Measurements from ENCODE around the gene TMEM132C.

Gene TMEM132C

DNA sequence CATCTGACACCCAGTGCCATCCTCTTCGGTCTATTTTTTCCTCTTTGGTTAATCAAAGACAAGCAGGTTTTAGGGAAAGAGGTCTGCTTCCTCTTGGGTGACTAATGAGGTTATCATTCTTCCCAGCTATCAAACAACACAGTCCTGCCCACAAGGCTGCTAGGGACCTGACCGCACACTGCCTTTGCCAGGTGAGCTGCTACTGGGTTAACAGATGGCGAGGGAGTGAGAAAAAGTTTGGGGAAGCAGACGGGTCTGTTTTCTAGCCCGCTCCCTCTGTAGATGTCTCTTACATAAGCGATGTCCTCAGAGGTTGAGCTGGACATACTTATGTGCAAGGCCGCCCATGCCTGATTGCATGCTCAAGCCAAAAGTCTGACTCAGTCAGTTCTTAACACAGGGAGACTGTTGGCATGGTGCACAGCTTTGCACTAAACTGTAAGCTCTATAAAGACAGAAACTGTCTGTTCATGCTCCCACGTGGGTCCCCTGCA is 462.7 kb downstream of the TMEM132C start:
- DNase-seq: no peak

DNA sequence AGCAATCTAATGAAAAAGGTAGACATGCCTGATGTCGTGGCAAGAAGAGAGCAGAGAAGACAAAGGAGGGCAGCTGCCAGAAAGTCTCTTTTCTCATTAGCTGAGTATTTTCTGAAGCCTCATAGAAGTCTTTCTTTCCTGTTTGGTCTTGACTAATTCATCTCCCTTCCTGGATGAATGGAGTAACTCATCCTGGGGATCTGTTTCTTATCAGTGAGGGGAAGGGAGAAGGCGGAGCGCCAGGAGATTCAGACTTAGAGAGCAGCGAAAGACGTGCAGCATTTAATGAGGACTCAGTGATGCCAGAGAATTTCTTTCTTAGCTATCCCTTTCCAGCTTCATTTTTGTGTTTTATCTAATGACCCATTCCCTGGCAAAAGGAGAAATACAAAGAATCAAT is 467.4 kb downstream of the TMEM132C start:
- no peak for DNase-seq

DNA sequence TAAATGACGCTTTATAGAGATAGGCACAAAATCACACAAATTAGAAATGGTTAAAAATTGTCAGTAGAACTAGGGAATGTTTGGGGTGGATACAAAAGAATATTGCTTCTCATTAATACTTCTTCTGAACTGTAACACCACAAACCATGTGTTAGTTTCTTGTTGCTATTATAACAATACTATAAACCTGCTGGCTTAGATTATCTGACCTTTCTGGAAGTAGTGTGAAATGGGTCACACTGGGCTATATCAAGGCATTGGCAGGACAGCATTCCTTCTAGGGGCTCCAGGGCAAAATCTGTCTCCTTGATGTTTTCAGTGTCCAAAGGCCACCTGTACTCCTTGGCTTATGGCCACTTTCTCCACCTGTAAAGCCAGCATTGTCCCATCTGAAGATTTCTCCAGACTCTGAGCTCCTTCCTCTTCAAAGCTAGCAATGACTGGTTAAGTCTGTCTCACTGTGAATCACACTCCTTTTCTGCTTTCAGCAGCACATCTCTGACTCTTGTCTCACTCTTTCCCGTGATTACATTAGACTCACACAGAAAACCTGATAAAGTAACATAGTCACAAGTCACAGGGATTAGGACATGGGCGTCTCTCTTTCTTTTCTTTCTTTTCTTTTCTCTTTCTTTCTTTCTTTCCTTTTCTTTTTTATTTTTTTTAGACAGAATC is 470.5 kb downstream of the TMEM132C start:
- DNase-seq: no peak

DNA sequence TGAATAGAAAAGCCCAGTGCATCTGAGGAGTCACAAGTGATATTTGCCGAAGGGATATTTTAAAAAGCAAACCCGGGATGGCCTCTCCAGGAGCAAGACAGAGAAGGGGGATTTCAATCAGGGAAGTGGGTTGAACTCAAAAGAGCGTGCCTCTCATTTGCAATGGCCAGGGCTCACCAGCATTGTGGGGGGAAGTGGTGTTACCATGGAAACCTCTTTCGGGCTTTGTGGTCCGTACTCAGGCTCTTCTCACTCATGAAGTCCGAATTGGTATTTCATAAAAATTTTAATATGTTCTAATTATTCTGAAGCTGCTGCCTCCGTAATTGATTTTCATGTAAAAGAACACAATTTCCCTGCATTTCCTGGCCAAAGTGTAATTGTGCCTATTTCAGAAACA is 476.9 kb downstream of the TMEM132C start:
- no peak for DNase-seq

DNA sequence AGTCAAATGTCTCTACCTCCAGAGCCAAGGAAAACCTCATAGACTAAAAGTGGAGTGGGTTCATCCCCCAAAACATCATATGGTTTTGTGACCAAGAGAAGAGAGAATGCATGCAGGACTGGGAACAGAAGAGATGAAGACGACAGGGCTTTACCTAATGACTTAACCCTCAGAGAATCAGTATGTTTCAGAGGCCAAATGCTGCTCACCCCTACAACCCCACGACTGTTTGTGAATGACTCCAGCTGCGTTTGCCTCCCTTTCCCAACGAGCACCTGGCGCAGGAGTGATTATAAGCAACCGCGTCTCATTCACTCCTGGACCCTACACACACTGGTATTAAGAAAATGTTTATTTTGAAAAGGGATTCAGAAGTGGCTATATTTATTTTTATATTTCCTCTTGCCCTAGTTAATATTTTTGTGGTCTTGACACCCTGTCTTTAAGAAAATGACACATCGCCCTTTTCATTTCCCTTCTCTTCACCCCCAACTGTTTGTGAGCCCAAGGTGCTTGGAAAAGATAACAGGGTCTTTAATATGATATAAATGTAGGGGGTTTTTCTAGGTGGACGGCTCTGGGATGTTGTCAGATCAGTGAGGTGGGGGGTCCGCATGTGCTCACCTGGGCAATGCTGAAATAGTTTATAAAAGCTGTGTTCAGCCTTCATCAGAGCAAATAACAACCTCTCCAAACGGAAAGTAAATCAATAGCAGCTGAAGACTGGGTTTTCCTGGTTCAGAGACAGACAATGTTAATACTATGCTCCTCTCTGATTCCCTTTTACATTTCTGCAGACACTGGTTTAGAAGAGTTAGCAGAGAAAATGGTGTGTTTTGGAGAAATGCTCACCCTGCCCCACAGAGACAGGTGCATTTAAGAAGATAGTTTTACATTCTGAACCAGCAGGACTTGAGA is 479.1 kb downstream of the TMEM132C start:
- DNase-seq: no peak

DNA sequence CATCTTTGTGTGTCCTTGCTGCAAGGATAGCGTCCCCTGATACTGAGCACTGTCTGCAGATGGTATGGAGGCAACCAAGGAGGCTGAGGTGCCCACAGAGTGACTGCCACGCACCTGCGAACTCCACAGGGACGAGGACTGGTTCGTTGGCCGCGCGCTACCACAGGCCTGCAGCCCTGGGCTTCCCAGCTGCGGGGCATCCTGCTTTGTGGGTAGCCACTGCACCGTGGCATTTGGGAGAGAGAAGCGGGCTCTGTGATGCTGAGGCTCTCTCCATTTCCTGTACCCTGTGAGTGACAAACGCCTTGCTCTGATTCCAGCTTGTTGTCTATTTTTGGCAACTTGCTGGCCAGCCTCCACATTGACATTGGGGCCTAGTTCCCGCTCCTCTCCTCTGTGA is 480.5 kb downstream of the TMEM132C start:
- DNase-seq: no peak

DNA sequence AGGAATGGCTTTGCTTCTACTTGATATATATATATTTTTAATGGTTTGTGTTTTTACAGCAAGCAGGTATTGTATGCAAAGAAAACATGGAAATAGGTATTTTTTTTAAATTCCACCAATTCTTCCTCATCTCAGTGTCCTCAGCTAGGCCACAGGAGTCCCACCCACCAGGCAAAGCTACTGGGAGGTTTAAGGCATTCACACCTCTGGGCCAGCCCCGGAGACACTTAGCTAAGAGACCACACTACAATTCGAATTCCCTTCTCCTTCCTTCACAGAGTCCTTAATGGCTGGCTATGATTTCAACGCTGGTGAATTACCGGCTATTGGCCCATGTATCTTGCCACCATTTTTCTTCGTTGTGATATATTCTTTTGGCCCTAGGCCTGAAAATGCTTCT is 485.4 kb downstream of the TMEM132C start:
- DNase-seq: no peak

DNA sequence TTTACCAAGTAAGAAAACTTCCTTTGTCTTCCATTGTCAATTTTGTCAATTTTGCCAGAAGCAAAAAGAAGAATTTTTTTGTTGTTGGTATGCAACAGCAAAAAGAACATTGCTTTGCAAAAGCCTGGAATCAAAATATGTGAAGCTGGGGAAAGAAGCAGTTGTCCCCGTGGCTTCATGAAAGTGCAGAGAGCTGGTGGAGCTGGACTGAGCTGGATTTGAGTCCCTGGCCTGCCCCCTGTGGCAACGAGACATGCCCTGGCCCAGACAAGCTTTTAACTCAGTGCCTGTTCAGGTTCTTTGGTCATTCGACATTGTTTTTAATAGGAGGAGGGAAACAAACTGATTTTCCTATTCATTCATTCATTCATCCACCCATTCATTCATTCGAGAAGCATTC is 486.5 kb downstream of the TMEM132C start:
- DNase-seq: no peak

DNA sequence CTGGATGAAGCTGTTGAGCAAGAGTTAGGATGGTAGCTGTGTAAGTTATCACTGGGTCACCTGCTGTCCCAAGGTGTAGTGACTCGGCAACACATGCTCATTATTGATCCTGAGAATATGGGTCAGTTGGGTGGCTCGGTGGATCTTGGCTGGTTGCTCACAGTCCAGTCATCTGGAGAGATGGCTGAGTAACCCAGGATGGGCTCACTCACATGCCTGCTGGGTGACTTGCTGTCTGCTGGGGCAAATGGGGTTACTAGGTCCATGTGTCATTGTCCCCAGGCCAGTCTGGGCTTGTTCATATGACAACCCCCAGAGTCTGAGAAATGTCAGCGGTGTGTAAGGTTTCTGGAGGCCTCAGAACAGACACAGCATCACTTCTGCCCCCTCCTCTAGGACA is 487.3 kb downstream of the TMEM132C start:
- DNase-seq: no peak

DNA sequence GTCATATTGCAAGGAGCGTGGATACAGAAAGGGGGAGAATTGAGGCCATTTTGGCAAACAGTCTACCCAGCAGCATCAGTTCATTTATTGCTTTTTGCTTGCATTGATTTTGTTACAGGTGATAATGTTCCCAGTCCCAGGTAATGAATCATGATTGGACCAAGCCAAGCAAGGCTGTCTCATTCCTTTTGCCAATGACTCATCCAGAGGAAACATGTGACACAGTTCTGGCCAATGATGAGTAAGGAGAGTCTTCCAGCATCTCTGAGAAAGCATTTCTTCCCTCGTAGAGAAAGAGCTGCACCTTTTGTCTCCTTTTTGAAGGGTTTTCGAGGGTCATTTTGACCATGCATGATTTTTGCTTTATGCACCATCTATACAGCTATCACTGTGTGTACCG is 488.6 kb downstream of the TMEM132C start:
- no peak for DNase-seq
